WTC11 (cell line): Measurements from ENCODE around the gene OAF. TPM values are rescaled to one million over a fixed set of nuclear protein-coding genes. Genes with fewer than 3 reads are reported as not detected.

Source experiments
- ATAC-seq: fragments of 200-7000 bp; cut with Tn5 transposase; 2 replicates; pipeline ENCODE4 v1.10.0; 2021; ENCODE audit warnings: mild to moderate bottlenecking, moderate library complexity
- CTCF ChIA-PET: fragments of 300-600 bp; sonication (Branson Sonifier 250); formaldehyde crosslinking; loops from one replicate; lab custom pipeline; 2021; ENCODE audit warnings: antibody characterized with exemption; lab: Charles Lee
- POLR2A ChIA-PET: fragments of 350-600 bp; sonication (Branson Sonifier 250); formaldehyde crosslinking; loops from one replicate; lab custom pipeline; 2021; ENCODE audit warnings: antibody characterized with exemption; lab: Charles Lee
- DNase-seq: peaks from one replicate; pipeline ENCODE4 v3.0.0; 2021; ENCODE audit warnings: low spot score
- H3K27ac Mint-ChIP-seq: 2 replicates; pipeline ENCODE4 v1.8.0; 2021; ENCODE audit warnings: mixed read lengths
- H3K27me3 Mint-ChIP-seq: 2 replicates; pipeline ENCODE4 v1.8.0; 2021; ENCODE audit warnings: low read depth, mild to moderate bottlenecking, moderate library complexity, mixed read lengths
- H3K36me3 Mint-ChIP-seq: 2 replicates; pipeline ENCODE4 v1.8.0; 2021; ENCODE audit warnings: mixed read lengths
- H3K4me1 Mint-ChIP-seq: 2 replicates; pipeline ENCODE4 v1.8.0; 2022; ENCODE audit warnings: mixed read lengths
- H3K4me3 Mint-ChIP-seq: 2 replicates; pipeline ENCODE4 v1.8.0; 2021; ENCODE audit warnings: mild to moderate bottlenecking, moderate library complexity, mixed read lengths
- H3K9me3 Mint-ChIP-seq: 2 replicates; pipeline ENCODE4 v1.8.0; 2021; ENCODE audit warnings: mixed read lengths
- ARID4B ChIP-seq: sonication (generic); formaldehyde crosslinking; IDR thresholded peaks from 2 replicates; pipeline ENCODE4 v1.8.0; 2023; ENCODE audit warnings: missing genetic modification reagents, mild to moderate bottlenecking, borderline replicate concordance
- ATF2 ChIP-seq: sonication (generic); formaldehyde crosslinking; IDR thresholded peaks from 2 replicates; pipeline ENCODE4 v1.8.1; 2022; ENCODE audit warnings: low read depth, missing genetic modification reagents, borderline replicate concordance
- E2F4 ChIP-seq: sonication (generic); formaldehyde crosslinking; IDR thresholded peaks from 2 replicates; pipeline ENCODE4 v1.8.1; 2022; ENCODE audit warnings: low read depth, mild to moderate bottlenecking, moderate library complexity, missing genetic modification reagents, borderline replicate concordance
- EMX1 ChIP-seq: fragments of 250-450 bp; sonication (Bioruptor Pico); IDR thresholded peaks from 2 replicates; pipeline ENCODE4 v1.8.0; 2021; ENCODE audit warnings: mild to moderate bottlenecking
- FOXP4 ChIP-seq: sonication (generic); formaldehyde crosslinking; IDR thresholded peaks from 2 replicates; pipeline ENCODE4 v1.8.0; 2022; ENCODE audit warnings: mild to moderate bottlenecking, missing genetic modification reagents
- GTF2I ChIP-seq: fragments of 250-450 bp; sonication (Bioruptor Pico); conservative IDR thresholded peaks from 2 replicates; pipeline ENCODE4 v1.4.0; 2021; ENCODE audit warnings: mild to moderate bottlenecking
- IRF2 ChIP-seq: sonication (generic); formaldehyde crosslinking; IDR thresholded peaks from 2 replicates; pipeline ENCODE4 v1.8.0; 2022; ENCODE audit warnings: low read depth, missing genetic modification reagents, borderline replicate concordance
- JUN ChIP-seq: sonication (generic); formaldehyde crosslinking; IDR thresholded peaks from 2 replicates; pipeline ENCODE4 v1.8.0; 2023; ENCODE audit warnings: mild to moderate bottlenecking, missing genetic modification reagents
- SP1 ChIP-seq: sonication (generic); formaldehyde crosslinking; conservative IDR thresholded peaks from 2 replicates; pipeline ENCODE4 v1.8.1; 2022; ENCODE audit warnings: missing genetic modification reagents
- STAT6 ChIP-seq: sonication (generic); formaldehyde crosslinking; conservative IDR thresholded peaks from 2 replicates; pipeline ENCODE4 v1.8.1; 2023; ENCODE audit warnings: mild to moderate bottlenecking, low read depth, missing genetic modification reagents, moderate library complexity
- USF1 ChIP-seq: sonication (generic); formaldehyde crosslinking; IDR thresholded peaks from 2 replicates; pipeline ENCODE4 v1.8.0; 2022; ENCODE audit warnings: mild to moderate bottlenecking, missing genetic modification reagents
- USF2 ChIP-seq: sonication (generic); formaldehyde crosslinking; IDR thresholded peaks from 2 replicates; pipeline ENCODE4 v1.8.1; 2023; ENCODE audit warnings: mild to moderate bottlenecking, missing genetic modification reagents, moderate library complexity
- ZMAT4 ChIP-seq: fragments of 250-450 bp; sonication (Bioruptor Pico); IDR thresholded peaks from 2 replicates; pipeline ENCODE4 v1.9.0; 2021; ENCODE audit warnings: mild to moderate bottlenecking
- ZNF121 ChIP-seq: sonication (generic); formaldehyde crosslinking; IDR thresholded peaks from 2 replicates; pipeline ENCODE4 v1.8.0; 2023; ENCODE audit warnings: missing genetic modification reagents
- ZNF138 ChIP-seq: sonication (generic); formaldehyde crosslinking; conservative IDR thresholded peaks from 2 replicates; pipeline ENCODE4 v1.8.1; 2022; ENCODE audit warnings: mild to moderate bottlenecking, moderate library complexity, missing genetic modification reagents
- ZNF219 ChIP-seq: sonication (generic); formaldehyde crosslinking; IDR thresholded peaks from 2 replicates; pipeline ENCODE4 v1.8.0; 2023; ENCODE audit warnings: missing genetic modification reagents, mild to moderate bottlenecking, borderline replicate concordance
- ZNF232 ChIP-seq: sonication (generic); formaldehyde crosslinking; IDR thresholded peaks from 2 replicates; pipeline ENCODE4 v1.8.0; 2022; ENCODE audit warnings: mild to moderate bottlenecking, missing genetic modification reagents
- ZNF512 ChIP-seq: sonication (generic); formaldehyde crosslinking; IDR thresholded peaks from 2 replicates; pipeline ENCODE4 v1.8.1; 2022; ENCODE audit warnings: missing genetic modification reagents, borderline replicate concordance
- total RNA-seq: library from RNA; stranded (reverse); gene quantifications from 3 replicates; pipeline ENCODE4 v1.2.3, GENCODE V29; 2021

OAF gene
- total RNA-seq, 1 experiment from 2014 or later = 5.6 TPM

GRCh38 chr11:120188811-120189455 lies 21.9 kb upstream of the OAF start (continued):
- no peak for TF ChIP-seq FOXP4 (CRISPR knock-in tag)
- TF ChIP-seq GTF2I (CRISPR knock-in tag) = no peak
- no peak for TF ChIP-seq ZMAT4 (CRISPR knock-in tag)
- no peak for TF ChIP-seq USF2 (CRISPR knock-in tag)
- TF ChIP-seq ZNF232 (CRISPR knock-in tag) = no peak
- TF ChIP-seq JUN (CRISPR knock-in tag) = no peak
- TF ChIP-seq ARID4B (CRISPR knock-in tag) = no peak
- no peak for TF ChIP-seq SP1
- no peak for TF ChIP-seq E2F4 (CRISPR knock-in tag)
- no peak for TF ChIP-seq IRF2 (CRISPR knock-in tag)

- Mint-ChIP-seq H3K36me3 (no peaks in the 10 kb centered on the region), H3K4me1 (peaks cover 26% of the 10 kb centered on the region), H3K27ac (no peak overlapping the region), H3K27me3 (peaks cover 56% of the 10 kb centered on the region), H3K9me3 (peaks cover 8% of the 10 kb centered on the region; the same call in 1 of the 2 replicates), H3K4me3 (no peak overlapping the region)
- no peak; the same call in 1 of the 2 replicates for ATAC-seq
- no peak for DNase-seq
- CTCF ChIA-PET = interaction anchor here (1.1 to 11.0 kb wide), 5 partner anchors 10 to 112 kb away, joined by 3 to 109 read pairs (median 3); no protein-coding TSS in a partner anchor
- POLR2A ChIA-PET = no interaction called here
- TF ChIP-seq ZNF138 (CRISPR knock-in tag) (no peak), ZNF512 (CRISPR knock-in tag) (no peak), EMX1 (no peak), USF2 (CRISPR knock-in tag) (no peak), ATF2 (CRISPR knock-in tag) (no peak), STAT6 (CRISPR knock-in tag) (no peak), ZNF121 (CRISPR knock-in tag) (no peak), USF1 (CRISPR knock-in tag) (no peak), ZNF219 (CRISPR knock-in tag) (no peak)
Measured at GRCh38 chr11:120191058-120191457, 19.8 kb upstream of the OAF start.
